Liver (tissue), 9 donors: ENCODE results near the gene TIAM1. TPM values are rescaled to one million over a fixed set of nuclear protein-coding genes. Genes with fewer than 3 reads are reported as not detected.

Source experiments
- DNase-seq: peaks from one replicate; pipeline ENCODE4 v3.0.0-alpha.2; 2017; ENCODE audit warnings: low spot score
- H3K27ac ChIP-seq, 2 donors: one replicate each; pipeline ENCODE4 v1.7.0; 2013; ENCODE audit warnings: inconsistent platforms in 2 of 2, low read length in 2 of 2, control low read depth in 1 of 2, low read depth in 1 of 2, mild to moderate bottlenecking in 1 of 2
- H3K27me3 ChIP-seq, 4 donors: one replicate each; pipeline versions ENCODE4 v1.6.1 to v1.7.0; 2013; ENCODE audit warnings: low read length in 3 of 4, inconsistent platforms in 1 of 4, mild to moderate bottlenecking in 1 of 4, moderate library complexity in 1 of 4; ENCODE audit not compliant: control insufficient read depth in 4 of 4, insufficient read depth in 4 of 4
- H3K36me3 ChIP-seq, 4 donors: one replicate each; pipeline versions ENCODE4 v1.6.1 to v1.7.0; 2013; ENCODE audit warnings: low read length in 3 of 4, mild to moderate bottlenecking in 3 of 4, low read depth in 1 of 4, moderate library complexity in 1 of 4; ENCODE audit not compliant: control insufficient read depth in 4 of 4, insufficient read depth in 3 of 4
- H3K4me1 ChIP-seq, 4 donors: one replicate each; pipeline versions ENCODE4 v1.6.1 to v1.7.0; 2013; ENCODE audit warnings: low read length in 3 of 4, mild to moderate bottlenecking in 3 of 4, moderate library complexity in 1 of 4; ENCODE audit not compliant: control insufficient read depth in 4 of 4, insufficient read depth in 4 of 4
- H3K4me3 ChIP-seq, 3 donors: one replicate each; pipeline versions ENCODE4 v1.6.1 to v1.7.0; 2013; ENCODE audit warnings: low read length in 3 of 3, control low read depth in 1 of 3, low read depth in 1 of 3, mild to moderate bottlenecking in 1 of 3
- H3K9ac ChIP-seq, 2 donors: one replicate each; pipeline ENCODE4 v1.7.0; 2013; ENCODE audit warnings: low read length in 2 of 2, mild to moderate bottlenecking in 2 of 2, moderate library complexity in 2 of 2, control low read depth in 1 of 2, low read depth in 1 of 2
- H3K9me3 ChIP-seq, 4 donors: one replicate each; pipeline versions ENCODE4 v1.6.1 to v1.7.0; 2013; ENCODE audit warnings: low read length in 3 of 4; ENCODE audit not compliant: control insufficient read depth in 4 of 4
- EGR1 ChIP-seq, 2 donors: IDR thresholded peaks; 2 replicates each; pipeline ENCODE4 v1.6.1; 2016 to 2018; ENCODE audit warnings: antibody characterized with exemption in 2 of 2, low read depth in 2 of 2
- FOXA1 ChIP-seq: IDR thresholded peaks from 2 replicates; pipeline ENCODE4 v1.6.1; 2016; ENCODE audit warnings: antibody characterized with exemption
- FOXA2 ChIP-seq: IDR thresholded peaks from 2 replicates; pipeline ENCODE4 v1.6.1; 2016; ENCODE audit warnings: antibody characterized with exemption
- GABPA ChIP-seq, 2 donors: IDR thresholded peaks in 1 of 2; conservative IDR thresholded peaks in 1 of 2; 2 replicates each; pipeline ENCODE4 v1.6.1; 2016; ENCODE audit warnings: antibody characterized with exemption in 2 of 2, mild to moderate bottlenecking in 1 of 2, moderate library complexity in 1 of 2
- HNF4A ChIP-seq, 2 donors: conservative IDR thresholded peaks; 2 replicates each; pipeline ENCODE4 v1.6.1; 2016; ENCODE audit warnings: antibody characterized with exemption in 2 of 2, mild to moderate bottlenecking in 2 of 2
- JUND ChIP-seq, 2 donors: IDR thresholded peaks; 2 replicates each; pipeline ENCODE4 v1.6.1; 2016; ENCODE audit warnings: antibody characterized with exemption in 2 of 2
- NR2F2 ChIP-seq: IDR thresholded peaks from 2 replicates; pipeline ENCODE4 v1.6.1; 2016; ENCODE audit warnings: antibody characterized with exemption
- RXRA ChIP-seq, 2 donors: IDR thresholded peaks; 2 replicates each; pipeline ENCODE4 v1.6.1; 2017 to 2018; ENCODE audit warnings: antibody characterized with exemption in 2 of 2, mild to moderate bottlenecking in 1 of 2
- SP1 ChIP-seq: IDR thresholded peaks from 2 replicates; pipeline ENCODE4 v1.6.1; 2018; ENCODE audit warnings: antibody characterized with exemption, mild to moderate bottlenecking
- YY1 ChIP-seq: IDR thresholded peaks from 2 replicates; pipeline ENCODE4 v1.6.1; 2016; ENCODE audit warnings: antibody characterized with exemption, mild to moderate bottlenecking
- WGBS: extraction: QIAGEN DNeasy Blood & Tissue Kit; methylation state at CpG from one replicate; pipeline ENCODE4 v1.1.7; 2013; 5-methylcytosine and 5-hydroxymethylcytosine counted together
- polyA plus RNA-seq, 2 donors: library from polyadenylated mRNA; stranded (reverse) in 1 of 2; unstranded in 1 of 2; fragments of 200-250 nt in 1 of 2; fragments of >200 nt in 1 of 2; fragmentation: Nextera tagmentation in 1 of 2; extraction: Ambion mirVana in 1 of 2; gene quantifications; one replicate each; pipeline versions ENCODE4 v1.2.1 to v1.2.3, GENCODE V29; 2013 to 2015
- total RNA-seq, 2 donors: library from RNA; depleted of rRNA; stranded (reverse); fragments of >200 nt; gene quantifications; one replicate each; pipeline ENCODE4 v1.2.3, GENCODE V29; 2014
- TF ChIP-seq, protein P1 (sequence below): IDR thresholded peaks from 2 replicates; pipeline ENCODE4 v1.6.1; 2016; ENCODE audit warnings: antibody characterized with exemption
- TF ChIP-seq, protein P2 (sequence below): IDR thresholded peaks from 2 replicates; pipeline ENCODE4 v1.6.1; 2016; ENCODE audit warnings: antibody characterized with exemption
- TF ChIP-seq, protein P3 (sequence below): IDR thresholded peaks from 2 replicates; pipeline ENCODE4 v1.6.1; 2016; ENCODE audit warnings: antibody characterized with exemption, mild to moderate bottlenecking
- TF ChIP-seq, protein P4 (sequence below): IDR thresholded peaks from 2 replicates; pipeline ENCODE4 v1.6.1; 2016; ENCODE audit warnings: antibody characterized with exemption
- TF ChIP-seq, protein P5 (sequence below): fragments of 150-350 bp; IDR thresholded peaks from 2 replicates; pipeline ENCODE4 v1.5.1; 2017; ENCODE audit warnings: improper control_type of control experiment, low read depth, low read length; ENCODE audit not compliant: missing input control
- donor health status: healthy.
- donor health status: healthy.
- donor health status: healthy.
- donor health status: healthy.
- donor health status: healthy.

Gene TIAM1
- total and polyA plus RNA-seq, 4 donors = 3.0 to 7.4 (median 4.8) TPM

DNA sequence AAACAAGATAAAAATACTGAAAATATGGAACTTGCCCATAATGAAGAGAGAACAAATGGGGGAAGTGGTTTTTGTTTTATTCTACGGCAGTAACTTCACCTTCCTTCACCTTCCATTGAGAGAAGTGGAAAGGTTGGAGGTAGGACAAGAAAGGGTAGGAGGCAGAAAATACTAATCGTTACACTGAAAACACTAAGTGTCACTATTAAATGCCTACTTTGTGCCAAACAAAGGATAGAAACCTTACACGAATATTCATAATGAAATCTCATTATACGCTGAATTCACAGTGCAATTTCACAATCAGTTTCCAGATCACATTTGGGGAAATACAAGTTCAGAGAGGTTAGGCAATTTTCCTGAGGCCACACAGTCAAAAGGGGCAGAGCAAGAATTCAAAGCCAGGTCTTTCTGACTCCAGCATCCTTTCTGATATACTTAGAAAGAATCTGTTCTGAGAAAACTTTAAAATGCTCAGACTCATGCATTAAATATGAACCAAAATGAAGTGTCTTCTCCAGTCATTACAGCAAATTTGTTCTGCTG, 3.0 kb downstream of the TIAM1 start:
- H3K4me1 ChIP-seq = peaks cover 3 to 17% (median 15%) of the 10 kb centered on the region in 4 donors
- no peaks in the 10 kb centered on the region for H3K27me3 ChIP-seq
- no peak overlapping the region for H3K4me3 ChIP-seq
- H3K36me3 ChIP-seq = peaks cover 0 to 3% (median 0%) of the 10 kb centered on the region in 4 donors
- no peak for TF ChIP-seq FOXA2
- TF ChIP-seq RXRA (IDR thresholded peaks at IDR 0.05) = no peak
- no peak for TF ChIP-seq FOXA1
- TF ChIP-seq NR2F2 = no peak
- H3K9me3 ChIP-seq = no peaks in the 10 kb centered on the region
- DNase-seq = no peak
- no peak overlapping the region for H3K9ac ChIP-seq
- WGBS = 83% methylated on average over 4 of the region's 4 CpGs
- no peak overlapping the region for H3K27ac ChIP-seq

DNA sequence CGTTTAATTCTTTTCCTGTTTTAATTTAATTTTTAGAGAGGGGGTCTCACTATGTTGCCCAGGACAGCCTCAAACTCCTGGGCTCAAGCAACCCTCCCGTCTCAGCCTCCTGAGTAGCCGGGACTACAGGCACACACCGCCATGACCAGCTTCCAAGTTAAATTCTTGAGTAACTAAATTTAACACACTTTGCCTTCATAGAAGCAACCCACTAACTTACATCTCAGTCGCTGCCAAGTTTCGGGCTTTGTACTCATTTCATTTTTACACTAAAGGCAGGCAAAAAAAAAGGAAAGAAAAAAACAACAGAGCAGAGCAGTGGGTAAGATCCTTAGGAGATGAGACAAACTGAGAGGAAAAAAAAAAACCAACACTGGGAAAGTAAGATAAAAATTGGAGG, 3.5 kb downstream of the TIAM1 start:
- H3K9ac ChIP-seq = no peak overlapping the region
- 92% methylated on average over 6 of the region's 6 CpGs for WGBS

DNA sequence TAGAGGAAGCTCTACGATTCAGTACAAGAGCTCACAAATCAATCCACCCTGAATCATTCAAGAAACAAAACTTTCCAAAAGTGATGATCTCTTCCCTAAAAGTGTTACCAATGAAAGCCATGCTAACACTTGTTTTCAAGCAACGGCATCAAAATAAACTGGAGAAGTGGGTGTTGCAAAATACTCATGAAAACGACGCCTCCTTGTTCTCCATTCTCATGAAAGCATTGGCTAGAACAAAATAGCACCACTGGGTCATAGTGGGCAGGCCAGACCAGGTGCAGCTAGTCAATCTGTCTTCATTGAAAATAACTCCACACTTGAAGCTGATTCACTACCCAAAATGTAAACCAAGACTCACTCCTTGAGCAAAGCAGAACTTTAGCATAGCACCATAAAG, 4.3 kb downstream of the TIAM1 start:
- WGBS = 84% methylated on average over 4 of the region's 4 CpGs
- H3K36me3 ChIP-seq = peaks cover 0 to 3% (median 0%) of the 10 kb centered on the region in 4 donors
- no peak overlapping the region for H3K4me3 ChIP-seq
- H3K9ac ChIP-seq = no peak overlapping the region
- no peak overlapping the region for H3K27ac ChIP-seq
- no peaks in the 10 kb centered on the region for H3K27me3 ChIP-seq
- DNase-seq = no peak
- TF ChIP-seq NR2F2 (no peak), YY1 (no peak), EGR1 (IDR thresholded peaks at IDR 0.05; ENCODE audit: low read depth in 2 of 2) (no peak)
- TF ChIP-seq, protein P1, sequence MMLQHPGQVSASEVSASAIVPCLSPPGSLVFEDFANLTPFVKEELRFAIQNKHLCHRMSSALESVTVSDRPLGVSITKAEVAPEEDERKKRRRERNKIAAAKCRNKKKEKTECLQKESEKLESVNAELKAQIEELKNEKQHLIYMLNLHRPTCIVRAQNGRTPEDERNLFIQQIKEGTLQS = no peak
- TF ChIP-seq, protein P2, sequence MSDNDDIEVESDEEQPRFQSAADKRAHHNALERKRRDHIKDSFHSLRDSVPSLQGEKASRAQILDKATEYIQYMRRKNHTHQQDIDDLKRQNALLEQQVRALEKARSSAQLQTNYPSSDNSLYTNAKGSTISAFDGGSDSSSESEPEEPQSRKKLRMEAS = no peak
- H3K4me1 ChIP-seq = peaks cover 3 to 17% (median 15%) of the 10 kb centered on the region in 4 donors
- H3K9me3 ChIP-seq = no peaks in the 10 kb centered on the region

More for the DNA sequence above, 3.5 kb downstream of the TIAM1 start:
- Histone ChIP-seq H3K4me1 (peaks cover 3 to 17% (median 15%) of the 10 kb centered on the region in 4 donors), H3K27me3 (no peaks in the 10 kb centered on the region), H3K27ac (no peak overlapping the region), H3K36me3 (peaks cover 0 to 3% (median 0%) of the 10 kb centered on the region in 4 donors), H3K4me3 (no peak overlapping the region), H3K9me3 (no peaks in the 10 kb centered on the region)
- TF ChIP-seq SP1 = no peak
- DNase-seq = no peak

DNA sequence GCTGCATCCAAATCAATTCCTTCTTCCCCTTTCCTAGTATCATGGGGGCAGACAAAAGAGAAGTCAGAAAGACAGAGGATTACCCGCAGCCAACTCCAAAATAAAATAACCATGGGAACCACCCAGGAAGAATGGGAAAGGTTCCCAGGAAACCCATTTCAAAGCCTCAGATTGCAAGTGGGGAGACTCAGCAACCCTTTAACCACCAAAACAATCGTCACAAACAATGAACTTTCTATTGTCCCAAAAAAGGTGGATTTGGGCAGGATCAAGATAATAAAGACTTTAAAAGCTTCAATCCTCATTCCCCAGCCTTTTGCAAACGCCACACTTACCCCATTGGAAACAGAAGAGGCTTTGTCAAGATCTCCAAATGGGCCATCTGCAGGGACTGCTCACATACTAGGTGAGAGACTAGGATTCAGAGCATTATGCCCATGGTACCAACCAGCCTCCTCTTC, 5.1 kb downstream of the TIAM1 start:
- H3K9me3 ChIP-seq = no peaks in the 10 kb centered on the region
- H3K27ac ChIP-seq = no peak overlapping the region
- H3K27me3 ChIP-seq = no peaks in the 10 kb centered on the region
- peaks cover 0 to 11% (median 9%) of the 10 kb centered on the region in 4 donors for H3K4me1 ChIP-seq
- DNase-seq = no peak
- no peak overlapping the region for H3K9ac ChIP-seq
- peaks cover 0 to 3% (median 0%) of the 10 kb centered on the region in 4 donors for H3K36me3 ChIP-seq
- 88% methylated on average over 3 of the region's 3 CpGs for WGBS
- H3K4me3 ChIP-seq = no peak overlapping the region
- TF ChIP-seq SP1 = no peak
- TF ChIP-seq, protein P2 = no peak
- TF ChIP-seq YY1 = no peak
- no peak for TF ChIP-seq JUND (IDR thresholded peaks at IDR 0.05)
- TF ChIP-seq, protein P3, sequence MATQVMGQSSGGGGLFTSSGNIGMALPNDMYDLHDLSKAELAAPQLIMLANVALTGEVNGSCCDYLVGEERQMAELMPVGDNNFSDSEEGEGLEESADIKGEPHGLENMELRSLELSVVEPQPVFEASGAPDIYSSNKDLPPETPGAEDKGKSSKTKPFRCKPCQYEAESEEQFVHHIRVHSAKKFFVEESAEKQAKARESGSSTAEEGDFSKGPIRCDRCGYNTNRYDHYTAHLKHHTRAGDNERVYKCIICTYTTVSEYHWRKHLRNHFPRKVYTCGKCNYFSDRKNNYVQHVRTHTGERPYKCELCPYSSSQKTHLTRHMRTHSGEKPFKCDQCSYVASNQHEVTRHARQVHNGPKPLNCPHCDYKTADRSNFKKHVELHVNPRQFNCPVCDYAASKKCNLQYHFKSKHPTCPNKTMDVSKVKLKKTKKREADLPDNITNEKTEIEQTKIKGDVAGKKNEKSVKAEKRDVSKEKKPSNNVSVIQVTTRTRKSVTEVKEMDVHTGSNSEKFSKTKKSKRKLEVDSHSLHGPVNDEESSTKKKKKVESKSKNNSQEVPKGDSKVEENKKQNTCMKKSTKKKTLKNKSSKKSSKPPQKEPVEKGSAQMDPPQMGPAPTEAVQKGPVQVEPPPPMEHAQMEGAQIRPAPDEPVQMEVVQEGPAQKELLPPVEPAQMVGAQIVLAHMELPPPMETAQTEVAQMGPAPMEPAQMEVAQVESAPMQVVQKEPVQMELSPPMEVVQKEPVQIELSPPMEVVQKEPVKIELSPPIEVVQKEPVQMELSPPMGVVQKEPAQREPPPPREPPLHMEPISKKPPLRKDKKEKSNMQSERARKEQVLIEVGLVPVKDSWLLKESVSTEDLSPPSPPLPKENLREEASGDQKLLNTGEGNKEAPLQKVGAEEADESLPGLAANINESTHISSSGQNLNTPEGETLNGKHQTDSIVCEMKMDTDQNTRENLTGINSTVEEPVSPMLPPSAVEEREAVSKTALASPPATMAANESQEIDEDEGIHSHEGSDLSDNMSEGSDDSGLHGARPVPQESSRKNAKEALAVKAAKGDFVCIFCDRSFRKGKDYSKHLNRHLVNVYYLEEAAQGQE = no peak
- TF ChIP-seq, protein P4, sequence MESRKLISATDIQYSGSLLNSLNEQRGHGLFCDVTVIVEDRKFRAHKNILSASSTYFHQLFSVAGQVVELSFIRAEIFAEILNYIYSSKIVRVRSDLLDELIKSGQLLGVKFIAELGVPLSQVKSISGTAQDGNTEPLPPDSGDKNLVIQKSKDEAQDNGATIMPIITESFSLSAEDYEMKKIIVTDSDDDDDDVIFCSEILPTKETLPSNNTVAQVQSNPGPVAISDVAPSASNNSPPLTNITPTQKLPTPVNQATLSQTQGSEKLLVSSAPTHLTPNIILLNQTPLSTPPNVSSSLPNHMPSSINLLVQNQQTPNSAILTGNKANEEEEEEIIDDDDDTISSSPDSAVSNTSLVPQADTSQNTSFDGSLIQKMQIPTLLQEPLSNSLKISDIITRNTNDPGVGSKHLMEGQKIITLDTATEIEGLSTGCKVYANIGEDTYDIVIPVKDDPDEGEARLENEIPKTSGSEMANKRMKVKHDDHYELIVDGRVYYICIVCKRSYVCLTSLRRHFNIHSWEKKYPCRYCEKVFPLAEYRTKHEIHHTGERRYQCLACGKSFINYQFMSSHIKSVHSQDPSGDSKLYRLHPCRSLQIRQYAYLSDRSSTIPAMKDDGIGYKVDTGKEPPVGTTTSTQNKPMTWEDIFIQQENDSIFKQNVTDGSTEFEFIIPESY = no peak
- no peak for TF ChIP-seq EGR1 (IDR thresholded peaks at IDR 0.05; ENCODE audit: low read depth in 2 of 2)
- TF ChIP-seq GABPA (IDR thresholded peaks at IDR 0.05 in 1 of 2, conservative IDR thresholded peaks at IDR 0.05 in 1 of 2) = no peak
- no peak for TF ChIP-seq FOXA2
- no peak for TF ChIP-seq HNF4A (conservative IDR thresholded peaks at IDR 0.05)
- TF ChIP-seq, protein P5, sequence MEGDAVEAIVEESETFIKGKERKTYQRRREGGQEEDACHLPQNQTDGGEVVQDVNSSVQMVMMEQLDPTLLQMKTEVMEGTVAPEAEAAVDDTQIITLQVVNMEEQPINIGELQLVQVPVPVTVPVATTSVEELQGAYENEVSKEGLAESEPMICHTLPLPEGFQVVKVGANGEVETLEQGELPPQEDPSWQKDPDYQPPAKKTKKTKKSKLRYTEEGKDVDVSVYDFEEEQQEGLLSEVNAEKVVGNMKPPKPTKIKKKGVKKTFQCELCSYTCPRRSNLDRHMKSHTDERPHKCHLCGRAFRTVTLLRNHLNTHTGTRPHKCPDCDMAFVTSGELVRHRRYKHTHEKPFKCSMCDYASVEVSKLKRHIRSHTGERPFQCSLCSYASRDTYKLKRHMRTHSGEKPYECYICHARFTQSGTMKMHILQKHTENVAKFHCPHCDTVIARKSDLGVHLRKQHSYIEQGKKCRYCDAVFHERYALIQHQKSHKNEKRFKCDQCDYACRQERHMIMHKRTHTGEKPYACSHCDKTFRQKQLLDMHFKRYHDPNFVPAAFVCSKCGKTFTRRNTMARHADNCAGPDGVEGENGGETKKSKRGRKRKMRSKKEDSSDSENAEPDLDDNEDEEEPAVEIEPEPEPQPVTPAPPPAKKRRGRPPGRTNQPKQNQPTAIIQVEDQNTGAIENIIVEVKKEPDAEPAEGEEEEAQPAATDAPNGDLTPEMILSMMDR = no peak
